Ovary (tissue), 3 donors: ENCODE results near the gene MME.

Experiments
- CTCF ChIP-seq, 3 donors: fragments of 450-650 bp in 2 of 3; fragments of 200-600 bp in 1 of 3; IDR thresholded peaks; one replicate each; pipeline versions ENCODE4 v1.5.1 to v1.8.0; 2016 to 2022; ENCODE audit warnings: antibody characterized with exemption in 3 of 3, mild to moderate bottlenecking in 1 of 3
- EP300 ChIP-seq: sonication (generic); formaldehyde crosslinking; IDR thresholded peaks from one replicate; pipeline ENCODE4 v1.6.1; 2017; ENCODE audit warnings: antibody characterized with exemption
- POLR2A ChIP-seq: fragments of 450-650 bp; IDR thresholded peaks from one replicate; pipeline ENCODE4 v1.6.1; 2017; ENCODE audit warnings: antibody characterized with exemption, mild to moderate bottlenecking, moderate library complexity
- donor health status: DM: no; HTN: no; CAD: no.

GRCh38 chr3:155096303-155097008, 16.3 kb downstream of the MME start:
- TF ChIP-seq CTCF (IDR thresholded peaks at IDR 0.05) (no peak), EP300 (no peak), POLR2A (no peak)
